ENCODE data around the gene CXCL9.

CXCL9 gene

DNA sequence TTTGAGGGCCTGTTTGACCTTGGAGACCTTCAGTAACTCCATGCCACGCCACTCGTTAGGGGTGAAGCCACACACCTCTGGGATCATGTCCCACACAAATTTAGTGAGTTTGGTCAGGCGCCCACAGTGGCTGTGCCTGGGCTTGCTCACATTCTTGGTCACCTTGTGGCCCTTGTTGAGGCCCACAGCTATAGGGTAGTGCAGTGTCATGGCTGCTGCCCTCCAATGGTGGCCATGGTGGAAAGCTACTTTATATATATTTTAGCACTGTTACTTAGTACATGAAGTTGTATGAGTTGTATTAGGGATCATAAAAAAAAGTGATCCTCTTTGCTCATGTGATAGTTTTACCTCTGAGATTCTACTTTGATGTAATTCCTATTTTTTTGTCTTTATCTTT lies 29.5 kb upstream of the CXCL9 start:
- no peak for DNase-seq

DNA sequence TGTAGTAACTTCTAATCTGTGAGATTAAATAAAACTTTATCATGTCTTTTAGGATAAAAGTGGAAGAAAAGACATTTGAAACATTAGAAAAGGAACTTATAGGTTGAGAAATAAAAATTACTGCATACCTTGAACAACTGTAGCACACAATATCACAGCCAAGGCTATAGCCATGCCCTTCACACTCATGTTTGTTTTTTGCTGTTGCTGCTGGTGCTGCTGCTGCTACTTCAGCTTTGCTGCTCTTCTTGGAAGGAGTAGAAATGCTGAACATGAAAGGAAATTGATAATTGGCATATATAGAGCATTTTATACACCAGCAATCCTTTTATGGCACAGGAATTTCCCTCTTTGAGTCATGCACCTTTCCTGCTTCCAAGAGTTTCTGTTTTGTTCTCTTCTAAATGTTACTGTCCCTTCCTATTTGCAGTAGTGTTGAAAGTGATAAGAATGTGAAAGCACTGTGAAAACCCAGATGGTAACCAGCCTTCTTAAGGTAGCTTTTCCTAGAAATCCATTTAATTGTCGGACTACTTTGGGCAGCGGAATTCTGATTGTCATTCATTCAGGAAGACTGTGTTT lies 28.6 kb upstream of the CXCL9 start, which contains the start of gene CXCL11:
Gene CXCL11, minus strand, starts transcription at position 272 of the 582 bp plus-strand sequence. Its CDS starts 83 bp downstream, at position 189.
- Histone ChIP-seq H3K27ac (ENCODE audit: low read length) (no peak within 1 kb of the TSS), H3K9me2 (replicated peaks; ENCODE audit: insufficient read depth, low read length) (no peaks in the 10 kb centered on the region), H3F3A (ENCODE audit: insufficient read depth, low read length) (no peaks in the 10 kb centered on the region), H3K27me3 (replicated peaks; ENCODE audit: insufficient read depth, low read length) (0 out of 2 replicates have a peak, but pooled peaks cover 3% of the 10 kb centered on the region), H3K79me2 (ENCODE audit: low read length) (no peaks in the 10 kb centered on the region), H4K20me1 (ENCODE audit: insufficient read depth, low read length) (no peaks in the 10 kb centered on the region), H3K9ac (ENCODE audit: low read length) (no peak within 1 kb of the TSS), H3K4me2 (ENCODE audit: low read depth, low read length) (no peak within 1 kb of the TSS), H3K9me3 (replicated peaks; ENCODE audit: insufficient read depth, low read length) (no peaks in the 10 kb centered on the region), H3K36me3 (replicated peaks; ENCODE audit: insufficient read depth, low read length) (no peaks in the 10 kb centered on the region), H2AFZ (ENCODE audit: low read length) (no peak within 1 kb of the TSS), H3K4me1 (ENCODE audit: low read length) (no peaks in the 10 kb centered on the region), H3K4me3 (ENCODE audit: low read length) (no peak within 1 kb of the TSS)
- DNase-seq, result no peak
- TF ChIP-seq, protein P1, sequence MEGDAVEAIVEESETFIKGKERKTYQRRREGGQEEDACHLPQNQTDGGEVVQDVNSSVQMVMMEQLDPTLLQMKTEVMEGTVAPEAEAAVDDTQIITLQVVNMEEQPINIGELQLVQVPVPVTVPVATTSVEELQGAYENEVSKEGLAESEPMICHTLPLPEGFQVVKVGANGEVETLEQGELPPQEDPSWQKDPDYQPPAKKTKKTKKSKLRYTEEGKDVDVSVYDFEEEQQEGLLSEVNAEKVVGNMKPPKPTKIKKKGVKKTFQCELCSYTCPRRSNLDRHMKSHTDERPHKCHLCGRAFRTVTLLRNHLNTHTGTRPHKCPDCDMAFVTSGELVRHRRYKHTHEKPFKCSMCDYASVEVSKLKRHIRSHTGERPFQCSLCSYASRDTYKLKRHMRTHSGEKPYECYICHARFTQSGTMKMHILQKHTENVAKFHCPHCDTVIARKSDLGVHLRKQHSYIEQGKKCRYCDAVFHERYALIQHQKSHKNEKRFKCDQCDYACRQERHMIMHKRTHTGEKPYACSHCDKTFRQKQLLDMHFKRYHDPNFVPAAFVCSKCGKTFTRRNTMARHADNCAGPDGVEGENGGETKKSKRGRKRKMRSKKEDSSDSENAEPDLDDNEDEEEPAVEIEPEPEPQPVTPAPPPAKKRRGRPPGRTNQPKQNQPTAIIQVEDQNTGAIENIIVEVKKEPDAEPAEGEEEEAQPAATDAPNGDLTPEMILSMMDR (IDR thresholded peaks at IDR 0.05; ENCODE audit: low read length), result no peak
- no peak for TF ChIP-seq EZH2 (optimal IDR thresholded peaks at IDR 0.05; ENCODE audit: low read depth, low read length)
- TF ChIP-seq EZH2phosphoT487 (IDR thresholded peaks at IDR 0.05; ENCODE audit: low read length), result no peak

More for the DNA sequence above, 29.5 kb upstream of the CXCL9 start:
- Histone ChIP-seq H3K9ac (ENCODE audit: low read length) (no peak overlapping the region), H3K79me2 (ENCODE audit: low read length) (no peaks in the 10 kb centered on the region), H3K9me2 (replicated peaks; ENCODE audit: insufficient read depth, low read length) (no peaks in the 10 kb centered on the region), H3K27me3 (replicated peaks; ENCODE audit: insufficient read depth, low read length) (0 out of 2 replicates have a peak, but pooled peaks cover 3% of the 10 kb centered on the region), H3K4me1 (ENCODE audit: low read length) (no peaks in the 10 kb centered on the region), H4K20me1 (ENCODE audit: insufficient read depth, low read length) (no peaks in the 10 kb centered on the region), H3K4me2 (ENCODE audit: low read depth, low read length) (no peak overlapping the region), H3K4me3 (ENCODE audit: low read length) (no peak overlapping the region), H3K27ac (ENCODE audit: low read length) (no peak overlapping the region), H3K36me3 (replicated peaks; ENCODE audit: insufficient read depth, low read length) (no peaks in the 10 kb centered on the region), H3K9me3 (replicated peaks; ENCODE audit: insufficient read depth, low read length) (no peaks in the 10 kb centered on the region), H2AFZ (ENCODE audit: low read length) (no peak overlapping the region), H3F3A (ENCODE audit: insufficient read depth, low read length) (no peaks in the 10 kb centered on the region)
- TF ChIP-seq EZH2phosphoT487 (IDR thresholded peaks at IDR 0.05; ENCODE audit: low read length), result no peak
- no peak for TF ChIP-seq EZH2 (optimal IDR thresholded peaks at IDR 0.05; ENCODE audit: low read depth, low read length)
- TF ChIP-seq, protein P1 (IDR thresholded peaks at IDR 0.05; ENCODE audit: low read length), result no peak; the same call in 1 of the 2 replicates

DNA sequence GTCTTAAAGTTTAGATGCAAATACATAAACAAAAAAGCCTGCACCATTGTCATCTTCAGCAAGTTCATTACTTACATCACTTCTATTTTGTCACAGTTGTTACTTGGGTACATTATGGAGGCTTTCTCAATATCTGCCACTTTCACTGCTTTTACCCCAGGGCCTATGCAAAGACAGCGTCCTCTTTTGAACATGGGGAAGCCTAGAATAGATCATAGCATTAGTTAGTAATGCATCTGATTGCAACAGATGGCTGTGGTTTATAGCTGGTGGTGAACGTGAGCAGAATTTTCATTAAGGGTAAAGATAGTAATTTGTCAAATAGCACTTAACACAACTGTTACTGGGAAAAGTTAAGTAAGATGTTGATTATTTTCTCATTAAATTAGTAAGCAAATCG lies 27.8 kb upstream of the CXCL9 start:
- Histone ChIP-seq H2AFZ (ENCODE audit: low read length) (no peak overlapping the region), H3F3A (ENCODE audit: insufficient read depth, low read length) (no peaks in the 10 kb centered on the region), H3K79me2 (ENCODE audit: low read length) (no peaks in the 10 kb centered on the region), H4K20me1 (ENCODE audit: insufficient read depth, low read length) (no peaks in the 10 kb centered on the region), H3K27ac (ENCODE audit: low read length) (no peak overlapping the region), H3K36me3 (replicated peaks; ENCODE audit: insufficient read depth, low read length) (no peaks in the 10 kb centered on the region), H3K4me1 (ENCODE audit: low read length) (no peaks in the 10 kb centered on the region), H3K9me2 (replicated peaks; ENCODE audit: insufficient read depth, low read length) (no peaks in the 10 kb centered on the region), H3K9me3 (replicated peaks; ENCODE audit: insufficient read depth, low read length) (no peaks in the 10 kb centered on the region), H3K4me3 (ENCODE audit: low read length) (no peak overlapping the region), H3K9ac (ENCODE audit: low read length) (no peak overlapping the region), H3K27me3 (replicated peaks; ENCODE audit: insufficient read depth, low read length) (0 out of 2 replicates have a peak, but pooled peaks cover 3% of the 10 kb centered on the region), H3K4me2 (ENCODE audit: low read depth, low read length) (no peak overlapping the region)
- TF ChIP-seq EZH2phosphoT487 (IDR thresholded peaks at IDR 0.05; ENCODE audit: low read length) (no peak), EZH2 (optimal IDR thresholded peaks at IDR 0.05; ENCODE audit: low read depth, low read length) (no peak)
- TF ChIP-seq, protein P1 (IDR thresholded peaks at IDR 0.05; ENCODE audit: low read length), result no peak
- DNase-seq, result no peak

Measured in MM.1S (cell line).